Suprapubic skin (tissue), 3 donors: ENCODE measurements around the gene ELMO1.

Experiments used
- POLR2A ChIP-seq, 2 donors: fragments of 450-650 bp; IDR thresholded peaks; one replicate each; pipeline ENCODE4 v1.6.1; 2017; ENCODE audit warnings: antibody characterized with exemption in 2 of 2, mild to moderate bottlenecking in 2 of 2, moderate library complexity in 2 of 2
- TF ChIP-seq, protein P1 (sequence below), 2 donors: fragments of 200-600 bp in 1 of 2; fragments of 450-650 bp in 1 of 2; sonication (generic) in 1 of 2; IDR thresholded peaks; one replicate each; pipeline ENCODE4 v1.5.1; 2016 to 2019; ENCODE audit warnings: antibody characterized with exemption in 2 of 2, mild to moderate bottlenecking in 1 of 2, moderate library complexity in 1 of 2

- TF ChIP-seq, protein P1, sequence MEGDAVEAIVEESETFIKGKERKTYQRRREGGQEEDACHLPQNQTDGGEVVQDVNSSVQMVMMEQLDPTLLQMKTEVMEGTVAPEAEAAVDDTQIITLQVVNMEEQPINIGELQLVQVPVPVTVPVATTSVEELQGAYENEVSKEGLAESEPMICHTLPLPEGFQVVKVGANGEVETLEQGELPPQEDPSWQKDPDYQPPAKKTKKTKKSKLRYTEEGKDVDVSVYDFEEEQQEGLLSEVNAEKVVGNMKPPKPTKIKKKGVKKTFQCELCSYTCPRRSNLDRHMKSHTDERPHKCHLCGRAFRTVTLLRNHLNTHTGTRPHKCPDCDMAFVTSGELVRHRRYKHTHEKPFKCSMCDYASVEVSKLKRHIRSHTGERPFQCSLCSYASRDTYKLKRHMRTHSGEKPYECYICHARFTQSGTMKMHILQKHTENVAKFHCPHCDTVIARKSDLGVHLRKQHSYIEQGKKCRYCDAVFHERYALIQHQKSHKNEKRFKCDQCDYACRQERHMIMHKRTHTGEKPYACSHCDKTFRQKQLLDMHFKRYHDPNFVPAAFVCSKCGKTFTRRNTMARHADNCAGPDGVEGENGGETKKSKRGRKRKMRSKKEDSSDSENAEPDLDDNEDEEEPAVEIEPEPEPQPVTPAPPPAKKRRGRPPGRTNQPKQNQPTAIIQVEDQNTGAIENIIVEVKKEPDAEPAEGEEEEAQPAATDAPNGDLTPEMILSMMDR (IDR thresholded peaks at IDR 0.05) = no peak
- TF ChIP-seq POLR2A (IDR thresholded peaks at IDR 0.05) = no peak
These were observed 452.9 kb downstream of the ELMO1 start for GRCh38 chr7:36995776-36996175.
